GM12891 (cell line): Measurements from ENCODE around the gene EFEMP1.

Experiments
- POLR2AphosphoS5 ChIP-seq: IDR thresholded peaks from 2 replicates; pipeline ENCODE4 v1.6.1; 2011; ENCODE audit warnings: low read depth, low read length, control low read depth
- TAF1 ChIP-seq: IDR thresholded peaks from 2 replicates; pipeline ENCODE4 v1.6.1; 2011; ENCODE audit warnings: low read depth, low read length, control low read depth

DNA sequence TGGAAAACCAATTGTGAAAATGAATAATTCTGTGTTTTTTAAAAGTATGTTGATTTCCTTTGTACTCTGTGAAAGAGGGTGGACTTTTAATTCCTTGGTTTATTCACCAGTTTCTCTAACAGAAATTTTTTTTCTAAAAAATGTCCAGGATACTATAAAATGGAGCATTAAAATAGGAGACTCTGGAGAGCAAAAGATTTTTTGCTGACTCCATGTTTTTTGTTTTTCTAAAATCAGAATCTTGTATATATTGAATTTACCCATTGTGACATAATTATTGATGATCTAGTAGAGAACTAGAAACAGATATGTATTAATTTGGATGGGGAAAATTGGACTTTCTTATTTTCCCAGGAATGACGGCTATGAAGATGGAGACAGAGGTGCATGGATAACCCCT, 23.2 kb upstream of the EFEMP1 start:
- TF ChIP-seq POLR2AphosphoS5, result no peak
- TF ChIP-seq TAF1, result no peak
